NOMO-1 (cell line): ENCODE results near the gene ZNF605.
"Not testable (repeated sequence)": the region's sequence is repeated elsewhere in the genome, so short reads cannot be mapped to it uniquely, and the experiment has no call there.

Experiments used
- DNase-seq, 2 experiments: peaks; one replicate each; lab custom pipeline; 2025; ENCODE audit not compliant: unreplicated experiment in 2 of 2; lab: John Stamatoyannopoulos, UW

ZNF605 gene

GRCh38 chr12:132908145-132909029 is 47.7 kb downstream of the ZNF605 start:
- DNase-seq: no peak

- DNase-seq: not testable (repeated sequence)
Observed at GRCh38 chr12:132907789-132908144, 48.3 kb downstream of the ZNF605 start.

GRCh38 chr12:132907216-132907615 is 48.9 kb downstream of the ZNF605 start:
- no peak for DNase-seq

GRCh38 chr12:132904718-132905328 is 51.3 kb downstream of the ZNF605 start:
- no peak for DNase-seq

GRCh38 chr12:132899033-132899432 is 57.1 kb downstream of the ZNF605 start:
- DNase-seq: no peak

GRCh38 chr12:132888852-132889251 is 67.3 kb downstream of the ZNF605 start:
- no peak for DNase-seq

GRCh38 chr12:132887513-132888351 is 68.4 kb downstream of the ZNF605 start, which contains the start of gene CHFR:
TSS of gene CHFR (minus strand) at chr12:132887605. CDS start at chr12:132887328, 277 bp downstream.
- DNase-seq: peak; percentile 93 to 97

- DNase-seq: no peak
Observed at GRCh38 chr12:132886529-132887477, 69.3 kb downstream of the ZNF605 start.

- DNase-seq: no peak
Observed at GRCh38 chr12:132881818-132882217, 74.3 kb downstream of the ZNF605 start.

- DNase-seq: not testable (repeated sequence)
Observed at GRCh38 chr12:132874620-132875019, 81.5 kb downstream of the ZNF605 start.

- no peak for DNase-seq
Observed at GRCh38 chr12:132874175-132874574, 81.9 kb downstream of the ZNF605 start.

GRCh38 chr12:132873724-132874123 is 82.4 kb downstream of the ZNF605 start:
- no peak for DNase-seq

- no peak for DNase-seq
Observed at GRCh38 chr12:132872975-132873421, 83.1 kb downstream of the ZNF605 start.

GRCh38 chr12:132872073-132872855 is 83.8 kb downstream of the ZNF605 start:
- DNase-seq: no peak

GRCh38 chr12:132869551-132869950 is 86.6 kb downstream of the ZNF605 start:
- no peak for DNase-seq
